ENCODE data around the gene GAS7.

GAS7 gene

DNA sequence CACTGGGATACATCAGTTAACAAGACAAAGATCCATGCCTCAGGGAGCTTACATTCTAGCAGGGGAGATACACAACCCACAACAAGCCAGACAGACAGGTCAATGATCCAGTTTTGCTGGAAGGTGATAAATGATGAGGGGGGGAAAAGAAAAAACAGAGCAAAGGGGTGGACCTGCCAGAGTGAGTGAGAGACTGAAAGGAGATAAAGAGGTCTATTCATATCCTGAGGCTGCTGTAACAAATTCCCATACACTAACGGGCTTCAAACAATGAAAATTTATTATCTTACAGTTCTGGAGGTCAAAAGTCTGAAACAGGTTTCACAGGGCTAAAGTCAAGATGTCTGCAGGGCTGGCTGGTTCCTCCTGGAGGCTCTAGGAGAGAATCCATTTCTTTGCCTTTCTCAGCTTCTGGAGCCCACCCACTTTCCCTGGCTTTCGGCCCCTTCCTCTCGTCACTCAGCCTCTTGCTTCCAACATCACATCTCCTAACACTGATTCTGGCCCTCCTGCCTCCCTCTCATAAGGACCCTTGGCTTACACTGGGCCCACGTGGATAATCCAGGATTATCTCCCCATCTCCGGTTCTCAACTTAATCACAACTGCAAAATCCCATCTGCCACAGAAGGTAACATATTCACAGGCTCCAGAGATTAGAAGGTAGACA is 81.5 kb downstream of the GAS7 start:
- no peak for DNase-seq (ENCODE audit: low read depth)
- H3K4me3 ChIP-seq (ENCODE audit: low read depth, low read length): no peak overlapping the region
- TF ChIP-seq, protein P1, sequence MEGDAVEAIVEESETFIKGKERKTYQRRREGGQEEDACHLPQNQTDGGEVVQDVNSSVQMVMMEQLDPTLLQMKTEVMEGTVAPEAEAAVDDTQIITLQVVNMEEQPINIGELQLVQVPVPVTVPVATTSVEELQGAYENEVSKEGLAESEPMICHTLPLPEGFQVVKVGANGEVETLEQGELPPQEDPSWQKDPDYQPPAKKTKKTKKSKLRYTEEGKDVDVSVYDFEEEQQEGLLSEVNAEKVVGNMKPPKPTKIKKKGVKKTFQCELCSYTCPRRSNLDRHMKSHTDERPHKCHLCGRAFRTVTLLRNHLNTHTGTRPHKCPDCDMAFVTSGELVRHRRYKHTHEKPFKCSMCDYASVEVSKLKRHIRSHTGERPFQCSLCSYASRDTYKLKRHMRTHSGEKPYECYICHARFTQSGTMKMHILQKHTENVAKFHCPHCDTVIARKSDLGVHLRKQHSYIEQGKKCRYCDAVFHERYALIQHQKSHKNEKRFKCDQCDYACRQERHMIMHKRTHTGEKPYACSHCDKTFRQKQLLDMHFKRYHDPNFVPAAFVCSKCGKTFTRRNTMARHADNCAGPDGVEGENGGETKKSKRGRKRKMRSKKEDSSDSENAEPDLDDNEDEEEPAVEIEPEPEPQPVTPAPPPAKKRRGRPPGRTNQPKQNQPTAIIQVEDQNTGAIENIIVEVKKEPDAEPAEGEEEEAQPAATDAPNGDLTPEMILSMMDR (IDR thresholded peaks at IDR 0.05; ENCODE audit: low read depth, low read length, missing control alignments): no peak

DNA sequence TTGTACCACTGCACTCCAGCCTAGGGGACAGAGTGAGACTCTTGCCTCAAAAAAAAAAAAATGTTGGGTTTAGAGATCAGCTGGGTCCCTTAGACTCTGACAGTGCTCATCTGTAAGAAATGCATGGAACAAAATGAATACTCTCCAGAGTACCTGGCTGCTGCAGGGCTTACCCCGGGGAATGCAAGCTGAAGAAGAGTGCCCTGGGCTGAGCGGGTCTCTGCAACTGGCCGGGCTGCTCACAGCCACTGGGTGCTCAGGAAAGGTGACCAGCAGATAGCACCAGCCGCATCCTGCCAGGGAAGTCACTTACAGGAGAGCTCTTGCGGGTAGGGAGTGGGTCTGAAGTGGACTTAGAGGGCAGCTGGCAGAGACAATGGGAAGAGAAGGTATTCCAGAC is 82.1 kb downstream of the GAS7 start:
- H3K4me3 ChIP-seq (ENCODE audit: low read depth, low read length): no peak overlapping the region
- DNase-seq (ENCODE audit: low read depth): no peak
- TF ChIP-seq, protein P1 (IDR thresholded peaks at IDR 0.05; ENCODE audit: low read depth, low read length, missing control alignments): no peak

DNA sequence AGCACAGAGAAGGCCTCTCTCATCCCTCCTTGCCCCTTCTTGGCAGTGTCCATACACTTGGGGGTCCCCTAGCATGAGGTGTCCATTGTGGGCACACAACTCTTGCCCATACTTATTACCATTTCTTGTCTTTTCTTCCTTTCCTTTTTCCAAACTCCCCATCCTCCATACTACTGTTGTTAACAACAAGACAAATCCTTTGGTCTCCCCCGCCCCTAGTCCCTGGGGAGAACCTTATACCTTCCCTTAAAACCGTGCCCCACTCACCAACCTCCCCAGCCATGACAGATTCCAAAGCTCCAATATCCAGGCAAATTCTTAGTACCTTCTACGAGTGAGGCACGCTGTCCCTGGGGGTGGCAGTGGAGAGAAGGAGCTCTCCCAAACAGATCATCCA is 82.9 kb downstream of the GAS7 start:
- no peak for DNase-seq (ENCODE audit: low read depth)
- TF ChIP-seq, protein P1 (IDR thresholded peaks at IDR 0.05; ENCODE audit: low read depth, low read length, missing control alignments): no peak
- H3K4me3 ChIP-seq (ENCODE audit: low read depth, low read length): no peak overlapping the region

DNA sequence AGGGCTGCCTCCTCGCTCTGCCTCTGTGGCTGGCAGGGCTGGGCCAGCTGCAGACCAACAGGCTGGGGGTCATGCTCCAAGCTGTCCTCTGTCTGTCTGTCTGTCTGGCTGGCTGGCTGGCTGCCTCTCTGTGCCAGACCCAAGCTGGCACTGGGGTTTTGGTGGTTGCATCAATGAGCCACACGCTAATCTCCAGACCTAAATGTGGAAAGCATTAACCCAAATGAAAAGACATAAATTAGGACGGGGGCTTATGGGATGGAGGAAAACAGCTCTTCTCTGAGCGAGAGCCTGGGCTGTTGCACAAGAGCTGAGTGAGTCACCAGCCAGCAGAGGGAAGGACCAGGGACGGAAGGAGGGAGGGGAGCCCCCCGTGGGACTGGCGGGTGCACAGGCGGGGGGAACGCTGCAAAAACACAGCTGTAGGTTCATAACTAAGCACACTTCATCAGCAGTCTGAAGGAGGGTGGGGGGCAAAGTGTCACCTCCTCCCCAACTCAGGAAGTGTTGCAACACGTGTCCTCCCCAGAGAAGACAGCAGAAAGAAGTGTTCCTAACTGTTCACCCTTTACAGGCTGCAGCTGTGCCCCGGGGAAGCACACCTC is 83.4 kb downstream of the GAS7 start:
- TF ChIP-seq, protein P1 (IDR thresholded peaks at IDR 0.05; ENCODE audit: low read depth, low read length, missing control alignments): no peak
- no peak overlapping the region for H3K4me3 ChIP-seq (ENCODE audit: low read depth, low read length)
- no peak for DNase-seq (ENCODE audit: low read depth)

DNA sequence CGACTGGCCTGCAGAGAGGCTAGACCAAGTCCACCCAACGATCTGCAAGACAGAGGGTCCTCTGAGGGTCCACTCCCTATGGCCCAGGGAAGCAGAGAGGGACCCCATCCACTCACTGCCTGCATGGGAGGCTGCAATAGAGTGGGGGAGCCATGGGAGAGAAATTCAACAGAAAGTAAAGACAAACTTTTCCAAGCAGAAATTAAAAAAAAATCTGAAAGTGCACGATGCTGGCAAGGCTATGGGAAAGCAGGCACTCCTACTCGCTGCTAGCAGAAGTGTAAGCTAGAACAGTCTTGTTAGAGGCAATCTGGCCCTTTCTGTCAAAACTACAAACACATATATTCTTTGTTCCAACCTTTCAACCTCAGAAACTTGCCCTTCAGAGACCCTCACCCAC is 85.4 kb downstream of the GAS7 start:
- no peak for DNase-seq (ENCODE audit: low read depth)

DNA sequence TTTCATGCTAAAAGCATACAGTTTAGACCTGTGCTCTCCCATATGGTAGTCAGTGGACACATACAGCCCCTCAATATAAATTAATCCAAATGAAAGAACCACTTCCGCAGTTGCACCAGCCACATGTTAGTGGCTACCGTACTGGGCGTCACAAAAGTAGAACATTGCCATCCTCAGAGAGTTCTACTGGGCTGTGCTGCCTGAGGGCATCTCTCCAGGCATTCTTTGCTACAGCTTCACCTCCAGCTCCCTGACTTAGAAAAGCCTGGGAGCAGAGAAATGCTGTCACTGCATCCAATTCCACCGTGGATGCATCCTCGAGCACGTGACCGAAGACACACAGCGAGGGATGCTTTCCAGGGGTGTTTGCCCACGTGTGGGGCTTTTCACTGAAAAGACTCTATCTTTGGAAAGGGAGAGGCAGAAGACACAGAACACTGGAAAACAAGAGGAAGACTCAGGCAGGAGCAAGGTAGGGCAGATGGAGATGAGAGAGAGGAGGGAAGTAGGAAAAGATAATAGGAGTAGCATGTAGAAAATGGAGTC is 86.4 kb downstream of the GAS7 start:
- TF ChIP-seq, protein P1 (IDR thresholded peaks at IDR 0.05; ENCODE audit: low read depth, low read length, missing control alignments): no peak
- DNase-seq (ENCODE audit: low read depth): no peak
- no peak overlapping the region for H3K4me3 ChIP-seq (ENCODE audit: low read depth, low read length)

More for the DNA sequence above, 85.4 kb downstream of the GAS7 start:
- TF ChIP-seq, protein P1 (IDR thresholded peaks at IDR 0.05; ENCODE audit: low read depth, low read length, missing control alignments): no peak
- no peak overlapping the region for H3K4me3 ChIP-seq (ENCODE audit: low read depth, low read length)

Measured in GM12864 (cell line).